Measurements from ENCODE around the gene ARSG. TPM values are rescaled to one million over a fixed set of nuclear protein-coding genes. Genes with fewer than 3 reads are reported as not detected.

Gene ARSG
- total and polyA plus RNA-seq, 4 donors: 1.5 to 5.4 (median 2.3) TPM

GRCh38 chr17:68359791-68360535 lies 68.7 kb downstream of the ARSG start:
- TF ChIP-seq SP1 (IDR thresholded peaks at IDR 0.05) (no peak), ATF3 (IDR thresholded peaks at IDR 0.05) (no peak), JUND (IDR thresholded peaks at IDR 0.05) (no peak), HNF4G (IDR thresholded peaks at IDR 0.05) (no peak), HNF4A (conservative IDR thresholded peaks at IDR 0.05) (no peak), FOXA1 (IDR thresholded peaks at IDR 0.05) (no peak), MAX (IDR thresholded peaks at IDR 0.05) (no peak), RAD21 (IDR thresholded peaks at IDR 0.05) (no peak), GABPA (IDR thresholded peaks at IDR 0.05 in 1 of 2, conservative IDR thresholded peaks at IDR 0.05 in 1 of 2) (no peak), CTCF (IDR thresholded peaks at IDR 0.05; ENCODE audit: low read depth, low read length, missing input control) (no peak), ZBTB33 (IDR thresholded peaks at IDR 0.05) (no peak), TAF1 (conservative IDR thresholded peaks at IDR 0.05) (no peak), EGR1 (IDR thresholded peaks at IDR 0.05; ENCODE audit: low read depth in 2 of 2) (no peak), NR2F2 (IDR thresholded peaks at IDR 0.05) (no peak), RXRA (IDR thresholded peaks at IDR 0.05) (no peak)
- Histone ChIP-seq H3K9me3 (ENCODE audit: control insufficient read depth in 4 of 4, low read length in 3 of 4) (no peaks in the 10 kb centered on the region), H3K27me3 (ENCODE audit: control insufficient read depth in 4 of 4, insufficient read depth in 4 of 4, low read length in 3 of 4) (no peaks in the 10 kb centered on the region), H3K9ac (ENCODE audit: low read depth in 1 of 2, low read length in 2 of 2) (no peak overlapping the region), H3K27ac (ENCODE audit: low read depth in 1 of 2, low read length in 2 of 2) (no peak overlapping the region), H3K4me3 (ENCODE audit: low read depth in 1 of 3, low read length in 3 of 3) (no peak overlapping the region), H3K4me1 (ENCODE audit: control insufficient read depth in 4 of 4, insufficient read depth in 4 of 4, low read length in 3 of 4) (no peaks in the 10 kb centered on the region), H3K36me3 (ENCODE audit: control insufficient read depth in 4 of 4, insufficient read depth in 3 of 4, low read depth in 1 of 4, low read length in 3 of 4) (no peaks in the 10 kb centered on the region)
- DNase-seq (ENCODE audit: low spot score): no peak
- 91% methylated on average over 13 of the region's 13 CpGs for WGBS

- DNase-seq (ENCODE audit: low spot score): no peak
- WGBS: 92% methylated on average over 2 of the region's 2 CpGs
- TF ChIP-seq YY1 (IDR thresholded peaks at IDR 0.05): no peak
- TF ChIP-seq RAD21 (IDR thresholded peaks at IDR 0.05): no peak
- no peak for TF ChIP-seq HNF4G (IDR thresholded peaks at IDR 0.05)
- TF ChIP-seq ATF3 (IDR thresholded peaks at IDR 0.05): no peak
- TF ChIP-seq FOXA1 (IDR thresholded peaks at IDR 0.05): no peak
- no peak for TF ChIP-seq NR2F2 (IDR thresholded peaks at IDR 0.05)
- TF ChIP-seq GABPA (IDR thresholded peaks at IDR 0.05 in 1 of 2, conservative IDR thresholded peaks at IDR 0.05 in 1 of 2): no peak
- no peak for TF ChIP-seq RXRA (IDR thresholded peaks at IDR 0.05)
- TF ChIP-seq REST (IDR thresholded peaks at IDR 0.05): no peak
- TF ChIP-seq EGR1 (IDR thresholded peaks at IDR 0.05; ENCODE audit: low read depth in 2 of 2): no peak
- no peak for TF ChIP-seq SP1 (IDR thresholded peaks at IDR 0.05)
- no peak for TF ChIP-seq JUND (IDR thresholded peaks at IDR 0.05)
These were observed 74.2 kb downstream of the ARSG start for GRCh38 chr17:68365469-68365868.

More at GRCh38 chr17:68365469-68365868, 74.2 kb downstream of the ARSG start:
- Histone ChIP-seq H3K27me3 (ENCODE audit: control insufficient read depth in 4 of 4, insufficient read depth in 4 of 4, low read length in 3 of 4) (no peaks in the 10 kb centered on the region), H3K36me3 (ENCODE audit: control insufficient read depth in 4 of 4, insufficient read depth in 3 of 4, low read depth in 1 of 4, low read length in 3 of 4) (no peaks in the 10 kb centered on the region), H3K9me3 (ENCODE audit: control insufficient read depth in 4 of 4, low read length in 3 of 4) (no peaks in the 10 kb centered on the region), H3K9ac (ENCODE audit: low read depth in 1 of 2, low read length in 2 of 2) (no peak overlapping the region), H3K27ac (ENCODE audit: low read depth in 1 of 2, low read length in 2 of 2) (no peak overlapping the region), H3K4me3 (ENCODE audit: low read depth in 1 of 3, low read length in 3 of 3) (no peak overlapping the region), H3K4me1 (ENCODE audit: control insufficient read depth in 4 of 4, insufficient read depth in 4 of 4, low read length in 3 of 4) (no peaks in the 10 kb centered on the region)
